ENCODE measurements around the gene TEX19. TPM values are rescaled to one million over a fixed set of nuclear protein-coding genes. Genes with fewer than 3 reads are reported as not detected.

Gene TEX19
- total and polyA plus RNA-seq, 9 of the 15 experiments (the other 6 are each of a cell fraction or from before 2014, with no cell fraction given): 0.10 to 4.9 (median 1.9) TPM

- Histone ChIP-seq H2AFZ (ENCODE audit: low read depth, low read length) (no peak overlapping the region), H3K36me3 (ENCODE audit: control insufficient read depth, insufficient read depth, low read length) (peaks cover 35% of the 10 kb centered on the region; the same call in 1 of the 3 replicates), H3K9me3 (replicated peaks; ENCODE audit: control insufficient read depth, insufficient read depth, low read depth, low read length) (no peaks in the 10 kb centered on the region), H3K27ac (ENCODE audit: extremely low read depth, low read depth, low read length) (no peak overlapping the region), H3K9me1 (ENCODE audit: control insufficient read depth, insufficient read depth, low read length) (peaks cover 1% of the 10 kb centered on the region), H3K4me2 (ENCODE audit: insufficient read depth, low read length) (no peak overlapping the region), H3K4me3 (no peak overlapping the region), H3K79me2 (ENCODE audit: control insufficient read depth, insufficient read depth, low read length) (peaks cover 2% of the 10 kb centered on the region; the same call in 1 of the 3 replicates), H3K27me3 (ENCODE audit: control insufficient read depth in 2 of 2, insufficient read depth in 2 of 2, low read length in 2 of 2) (no peaks in the 10 kb centered on the region), H3K9ac (ENCODE audit: insufficient read depth in 1 of 2, low read depth in 2 of 2, low read length in 2 of 2) (no peak overlapping the region), H3K4me1 (replicated peaks in 1 of 2; ENCODE audit: control insufficient read depth in 2 of 2, insufficient read depth in 2 of 2, low read length in 2 of 2) (peaks cover 0 to 10% of the 10 kb centered on the region in 2 experiments; a peak in 1 of 5 replicates), H4K20me1 (replicated peaks; ENCODE audit: control insufficient read depth, insufficient read depth, low read length) (no peaks in the 10 kb centered on the region)
- WGBS (ENCODE audit: insufficient coverage, low coverage, missing lambda C conversion rate): 89% methylated on average over 7 of the region's 14 CpGs
- no TSS peak for BruUV-seq (replicated peaks)
- intact Hi-C loops (cut with micrococcal nuclease): no loop called here
- DNase-seq (ENCODE audit: extremely low read depth in 1 of 4, low spot score in 3 of 4): no peak
- TF ChIP-seq TRIM25 (IDR thresholded peaks at IDR 0.05; ENCODE audit: borderline replicate concordance): no peak
- no peak for TF ChIP-seq ZNF407 (IDR thresholded peaks at IDR 0.05; ENCODE audit: low read depth)
- no peak for TF ChIP-seq PURB (CRISPR knock-in tag; IDR thresholded peaks at IDR 0.05; ENCODE audit: low read depth)
- no peak for TF ChIP-seq TEAD2 (tag; IDR thresholded peaks at IDR 0.05)
- no peak for TF ChIP-seq ERF (CRISPR knock-in tag; IDR thresholded peaks at IDR 0.05)
- TF ChIP-seq CHD1 (IDR thresholded peaks at IDR 0.05; ENCODE audit: low read length): no peak
- no peak for TF ChIP-seq PCBP1 (IDR thresholded peaks at IDR 0.05; ENCODE audit: low read depth, low read length, poor library complexity, severe bottlenecking)
- no peak for TF ChIP-seq HIVEP1 (CRISPR knock-in tag; IDR thresholded peaks at IDR 0.05)
- TF ChIP-seq U2AF1 (optimal IDR thresholded peaks at IDR 0.05; ENCODE audit: low read depth, low read length): no peak
- TF ChIP-seq ZFP91 (CRISPR knock-in tag; IDR thresholded peaks at IDR 0.05): no peak
- TF ChIP-seq ZNF324 (CRISPR knock-in tag; IDR thresholded peaks at IDR 0.05): no peak
- no peak for TF ChIP-seq EP400 (IDR thresholded peaks at IDR 0.05)
- in situ Hi-C loops (cut with MboI): no loop called here
- FAIRE-seq: no peak
- ChIA-PET CTCF (ENCODE audit: low intra/inter-chr PET ratio) (no interaction called here), POLR2A (interaction anchor here (0.7 kb wide), 1 partner anchor 10 kb away, joined by 3 read pairs; no protein-coding TSS in a partner anchor)
- no peak for ATAC-seq
Observed at GRCh38 chr17:82405051-82405450, 46.0 kb downstream of the TEX19 start.
